HepG2 (cell line): ENCODE results near the gene IQCM. TPM values are rescaled to one million over a fixed set of nuclear protein-coding genes. Genes with fewer than 3 reads are reported as not detected.

Experiments
- ATAC-seq: fragments of 200-7000 bp; cut with Tn5 transposase; 3 replicates; pipeline ENCODE4 v1.9.1; 2020; ENCODE audit warnings: mild to moderate bottlenecking, moderate library complexity
- BruUV-seq: library from RNA; stranded (reverse); fragments of 400-500 nt; replicated peaks from 2 replicates; lab custom pipeline; 2021; lab: Mats Ljungman, UMichigan
- CTCF ChIA-PET: fragments of 300-600 bp; formaldehyde crosslinking; extraction: SDS; loops from one replicate; lab custom pipeline; 2021; ENCODE audit warnings: low total read pairs, inconsistent platforms, low intra/inter-chr PET ratio; lab: Yijun Ruan, JAX
- POLR2A ChIA-PET: fragments of 350-600 bp; sonication (Branson Sonifier 250); formaldehyde crosslinking; loops from one replicate; lab custom pipeline; 2020; ENCODE audit warnings: antibody characterized with exemption, inconsistent platforms; lab: Yijun Ruan, JAX
- DNase-seq: peaks from one replicate; pipeline ENCODE4 v3.0.0-alpha.2; 2015; ENCODE audit warnings: low spot score
- FAIRE-seq: peaks from 3 replicates; lab custom pipeline; 2011; peaks lifted over from hg19 to GRCh38; lab: Jason Lieb, UNC
- H2AFZ ChIP-seq: one replicate; pipeline ENCODE4 v1.6.1; 2011; ENCODE audit warnings: low read length, inconsistent platforms
- H3K27ac ChIP-seq: fragments of 300-600 bp; 3 replicates; pipeline ENCODE4 v1.8.0; 2011; ENCODE audit warnings: mixed run types, mild to moderate bottlenecking, mixed read lengths, low read length, inconsistent platforms; ENCODE audit not compliant: insufficient read depth; ENCODE audit errors: extremely low read length
- H3K27me3 ChIP-seq, 2 experiments: fragments of 200-600 bp in 1 of 2; 2 replicates in 1 of 2; 3 replicates in 1 of 2; pipeline versions ENCODE4 v1.6.0 to v1.8.0; 2011; ENCODE audit warnings: low read length in 2 of 2, mild to moderate bottlenecking in 2 of 2, moderate library complexity in 2 of 2, inconsistent platforms in 1 of 2; ENCODE audit not compliant: insufficient read depth in 2 of 2, control insufficient read depth in 1 of 2
- H3K36me3 ChIP-seq, 2 experiments: fragments of 200-600 bp in 1 of 2; replicated peaks in 1 of 2; 2 replicates in 1 of 2; 3 replicates in 1 of 2; pipeline versions ENCODE4 v1.5.1 to v1.8.0; 2011; ENCODE audit warnings: low read length in 2 of 2, inconsistent platforms in 1 of 2; ENCODE audit not compliant: insufficient read depth in 2 of 2, control insufficient read depth in 1 of 2
- H3K4me1 ChIP-seq: 2 replicates; pipeline ENCODE4 v1.5.1; 2012; ENCODE audit warnings: low read length, inconsistent platforms; ENCODE audit not compliant: insufficient read depth
- H3K4me2 ChIP-seq: 2 replicates; pipeline ENCODE4 v1.6.0; 2011; ENCODE audit warnings: low read depth, low read length, inconsistent platforms
- H3K4me3 ChIP-seq, 3 experiments: fragments of 200-600 bp in 1 of 3; sonication (generic), shearing (Covaris generic) in 1 of 3; replicated peaks in 1 of 3; 2 replicates each; pipeline ENCODE4 v1.5.1; 2011 to 2016; ENCODE audit warnings: low read length in 3 of 3, inconsistent platforms in 2 of 3, low read depth in 2 of 3, mild to moderate bottlenecking in 2 of 3, control low read depth in 1 of 3, mixed read lengths in 1 of 3; ENCODE audit not compliant: insufficient read depth in 1 of 3
- H3K79me2 ChIP-seq: one replicate; pipeline ENCODE4 v1.6.1; 2011; ENCODE audit warnings: low read length, inconsistent platforms; ENCODE audit not compliant: insufficient read depth
- H3K9ac ChIP-seq: 2 replicates; pipeline ENCODE4 v1.6.0; 2011; ENCODE audit warnings: mild to moderate bottlenecking, low read depth, low read length, inconsistent platforms; ENCODE audit not compliant: insufficient read depth
- H3K9me3 ChIP-seq: 2 replicates; pipeline ENCODE4 v1.5.1; 2012; ENCODE audit warnings: mild to moderate bottlenecking, low read length
- H4K20me1 ChIP-seq: 2 replicates; pipeline ENCODE4 v1.6.0; 2011; ENCODE audit warnings: inconsistent platforms, mild to moderate bottlenecking, low read length, moderate library complexity; ENCODE audit not compliant: insufficient read depth
- RBM39 ChIP-seq: fragments of 200-400 bp; formaldehyde crosslinking; IDR thresholded peaks from one replicate; pipeline ENCODE4 v1.6.1; 2018; ENCODE audit warnings: antibody characterized with exemption, mild to moderate bottlenecking, low read depth, low read length; ENCODE audit not compliant: poor library complexity, severe bottlenecking
- ZNF367 ChIP-seq: sonication (generic); formaldehyde crosslinking; IDR thresholded peaks from 2 replicates; pipeline ENCODE4 v1.4.0; 2020; ENCODE audit warnings: missing genetic modification reagents, borderline replicate concordance
- WGBS: methylation state at CpG from one replicate; pipeline ENCODE4 v1.1.6; 2017; ENCODE audit warnings: low lambda C conversion rate; 5-methylcytosine and 5-hydroxymethylcytosine counted together
- in situ Hi-C: cut with HindIII; loops from 2 replicates; pipeline ENCODE4 v1.10.0; 2017; ENCODE audit warnings: low pct_unique_long_range_greater_than_20kb; ENCODE audit not compliant: extremely low pct_ligation_motif_present
- intact Hi-C: fragments of 100-400 bp; cut with micrococcal nuclease; formaldehyde crosslinking; loops from one replicate; pipeline ENCODE4 v1.10.0; 2022; ENCODE audit not compliant: unreplicated experiment
- polyA plus RNA-seq, 8 experiments: library from polyadenylated mRNA; depleted of rRNA in 3 of 8; stranded (reverse) in 7 of 8; unstranded in 1 of 8; fragments of >200 nt; fragmentation: Illumina TruSeq in 4 of 8; extraction: Trizol in 4 of 8; gene quantifications; 2 replicates each; pipeline versions ENCODE4 v1.2.1 to v1.2.3, GENCODE V29; 2011 to 2016; ENCODE audit warnings: low read depth in 4 of 8, missing spikeins in 1 of 8, mixed read lengths in 1 of 8; ENCODE audit not compliant: insufficient read depth in 1 of 8
- total RNA-seq, 5 experiments: library from RNA; depleted of rRNA; stranded (reverse); fragments of >200 nt; fragmentation: Illumina TruSeq; extraction: Trizol; gene quantifications; 2 replicates each; pipeline ENCODE4 v1.2.3, GENCODE V29; 2016; ENCODE audit warnings: low read depth in 1 of 5
- TF ChIP-seq, protein P1 (sequence below), 2 experiments: fragments of 450-650 bp in 1 of 2; sonication (generic) in 1 of 2; formaldehyde crosslinking in 1 of 2; IDR thresholded peaks; 2 replicates each; pipeline versions ENCODE4 v1.6.1 to v1.8.0; 2016 to 2022; ENCODE audit warnings: antibody characterized with exemption in 1 of 2, mild to moderate bottlenecking in 1 of 2, missing genetic modification reagents in 1 of 2
- TF ChIP-seq, protein P2 (sequence below): sonication (generic); formaldehyde crosslinking; IDR thresholded peaks from 2 replicates; pipeline ENCODE4 v1.5.1; 2020; ENCODE audit warnings: mild to moderate bottlenecking, moderate library complexity, missing genetic modification reagents

The IQCM gene
- total and polyA plus RNA-seq, 2 of the 13 experiments (the other 11 are each of a cell fraction or from before 2014, with no cell fraction given): not detected

DNA sequence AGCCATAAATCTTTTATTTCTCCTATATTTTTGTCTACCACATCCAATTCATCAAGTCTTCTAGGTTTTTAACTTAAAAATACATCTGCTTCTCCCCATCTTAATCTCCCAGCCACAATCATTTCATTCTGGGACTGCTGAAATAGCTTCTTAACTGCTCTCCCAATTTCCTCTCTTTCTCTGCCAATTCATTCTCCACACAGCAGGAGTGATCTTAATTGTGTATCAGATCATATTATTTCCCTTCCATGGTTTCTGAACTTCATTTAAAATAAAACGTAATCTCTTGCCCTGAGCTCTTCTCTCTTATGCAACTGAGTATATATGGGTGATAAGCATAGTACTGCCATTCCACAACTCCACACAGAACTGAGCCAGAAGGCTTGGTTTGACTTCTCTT lies 69.4 kb downstream of the IQCM start:
- Histone ChIP-seq H3K9ac (no peak overlapping the region), H3K27ac (no peak overlapping the region), H3K36me3 (no peaks in the 10 kb centered on the region), H3K4me1 (no peaks in the 10 kb centered on the region), H3K79me2 (no peaks in the 10 kb centered on the region), H3K4me2 (no peak overlapping the region), H3K4me3 (no peak overlapping the region), H2AFZ (no peak overlapping the region), H3K9me3 (no peaks in the 10 kb centered on the region), H4K20me1 (no peaks in the 10 kb centered on the region), H3K27me3 (no peaks in the 10 kb centered on the region)
- ChIA-PET POLR2A (no interaction called here), CTCF (no interaction called here)
- in situ Hi-C loops (no loop called here), intact Hi-C loops (no loop called here)
- no peak for TF ChIP-seq RBM39
- no peak for TF ChIP-seq ZNF367
- TF ChIP-seq, protein P1, sequence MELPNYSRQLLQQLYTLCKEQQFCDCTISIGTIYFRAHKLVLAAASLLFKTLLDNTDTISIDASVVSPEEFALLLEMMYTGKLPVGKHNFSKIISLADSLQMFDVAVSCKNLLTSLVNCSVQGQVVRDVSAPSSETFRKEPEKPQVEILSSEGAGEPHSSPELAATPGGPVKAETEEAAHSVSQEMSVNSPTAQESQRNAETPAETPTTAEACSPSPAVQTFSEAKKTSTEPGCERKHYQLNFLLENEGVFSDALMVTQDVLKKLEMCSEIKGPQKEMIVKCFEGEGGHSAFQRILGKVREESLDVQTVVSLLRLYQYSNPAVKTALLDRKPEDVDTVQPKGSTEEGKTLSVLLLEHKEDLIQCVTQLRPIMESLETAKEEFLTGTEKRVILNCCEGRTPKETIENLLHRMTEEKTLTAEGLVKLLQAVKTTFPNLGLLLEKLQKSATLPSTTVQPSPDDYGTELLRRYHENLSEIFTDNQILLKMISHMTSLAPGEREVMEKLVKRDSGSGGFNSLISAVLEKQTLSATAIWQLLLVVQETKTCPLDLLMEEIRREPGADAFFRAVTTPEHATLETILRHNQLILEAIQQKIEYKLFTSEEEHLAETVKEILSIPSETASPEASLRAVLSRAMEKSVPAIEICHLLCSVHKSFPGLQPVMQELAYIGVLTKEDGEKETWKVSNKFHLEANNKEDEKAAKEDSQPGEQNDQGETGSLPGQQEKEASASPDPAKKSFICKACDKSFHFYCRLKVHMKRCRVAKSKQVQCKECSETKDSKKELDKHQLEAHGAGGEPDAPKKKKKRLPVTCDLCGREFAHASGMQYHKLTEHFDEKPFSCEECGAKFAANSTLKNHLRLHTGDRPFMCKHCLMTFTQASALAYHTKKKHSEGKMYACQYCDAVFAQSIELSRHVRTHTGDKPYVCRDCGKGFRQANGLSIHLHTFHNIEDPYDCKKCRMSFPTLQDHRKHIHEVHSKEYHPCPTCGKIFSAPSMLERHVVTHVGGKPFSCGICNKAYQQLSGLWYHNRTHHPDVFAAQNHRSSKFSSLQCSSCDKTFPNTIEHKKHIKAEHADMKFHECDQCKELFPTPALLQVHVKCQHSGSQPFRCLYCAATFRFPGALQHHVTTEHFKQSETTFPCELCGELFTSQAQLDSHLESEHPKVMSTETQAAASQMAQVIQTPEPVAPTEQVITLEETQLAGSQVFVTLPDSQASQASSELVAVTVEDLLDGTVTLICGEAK (IDR thresholded peaks at IDR 0.05): no peak
- TF ChIP-seq, protein P1 (CRISPR knock-in tag; IDR thresholded peaks at IDR 0.05): no peak
- TF ChIP-seq, protein P2, sequence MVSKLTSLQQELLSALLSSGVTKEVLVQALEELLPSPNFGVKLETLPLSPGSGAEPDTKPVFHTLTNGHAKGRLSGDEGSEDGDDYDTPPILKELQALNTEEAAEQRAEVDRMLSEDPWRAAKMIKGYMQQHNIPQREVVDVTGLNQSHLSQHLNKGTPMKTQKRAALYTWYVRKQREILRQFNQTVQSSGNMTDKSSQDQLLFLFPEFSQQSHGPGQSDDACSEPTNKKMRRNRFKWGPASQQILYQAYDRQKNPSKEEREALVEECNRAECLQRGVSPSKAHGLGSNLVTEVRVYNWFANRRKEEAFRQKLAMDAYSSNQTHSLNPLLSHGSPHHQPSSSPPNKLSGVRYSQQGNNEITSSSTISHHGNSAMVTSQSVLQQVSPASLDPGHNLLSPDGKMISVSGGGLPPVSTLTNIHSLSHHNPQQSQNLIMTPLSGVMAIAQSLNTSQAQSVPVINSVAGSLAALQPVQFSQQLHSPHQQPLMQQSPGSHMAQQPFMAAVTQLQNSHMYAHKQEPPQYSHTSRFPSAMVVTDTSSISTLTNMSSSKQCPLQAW: no peak
- ATAC-seq: no peak
- no peak for FAIRE-seq
- DNase-seq: no peak
- WGBS: 0% methylated on average over 1 of the region's 1 CpG
- no TSS peak for BruUV-seq
